ENCODE results near the gene RNF207. TPM values are rescaled to one million over a fixed set of nuclear protein-coding genes. Genes with fewer than 3 reads are reported as not detected.
A peak's percentile ranks its signal among the peaks of the same experiment; 100 is the strongest.

The RNF207 gene
- total RNA-seq, 4 donors from 2014 or later = 32.9 to 63.5 (median 47.0) TPM

GRCh38 chr1:6223617-6224016 is 17.7 kb downstream of the RNF207 start:
- Histone ChIP-seq H3K27ac (no peak overlapping the region), H3K27me3 (no peaks in the 10 kb centered on the region), H3K36me3 (peaks cover 21 to 32% of the 10 kb centered on the region in 2 donors), H3K4me1 (peaks cover 0 to 7% of the 10 kb centered on the region in 2 donors), H3K4me3 (replicated peaks in 1 of 3) (no peak overlapping the region), H3K9me3 (no peaks in the 10 kb centered on the region)
- no peak for TF ChIP-seq POLR2A (IDR thresholded peaks at IDR 0.05)
- TF ChIP-seq CTCF (IDR thresholded peaks at IDR 0.05) = no peak
- intact Hi-C loops (cut with DNase I) = no loop called here
- no peak for DNase-seq
- 96 to 98% methylated on average over 13 of the region's 13 CpGs for WGBS, 2 donors

- no peak for TF ChIP-seq POLR2A (IDR thresholded peaks at IDR 0.05)
- no peak for TF ChIP-seq CTCF (IDR thresholded peaks at IDR 0.05)
- H3K27ac ChIP-seq = no peak overlapping the region
- intact Hi-C loops (cut with DNase I) = no loop called here
- H3K4me1 ChIP-seq = peaks cover 0 to 4% of the 10 kb centered on the region in 2 donors
- 87 to 90% methylated on average over 15 of the region's 15 CpGs for WGBS, 2 donors
- no peak overlapping the region for H3K4me3 ChIP-seq (replicated peaks in 1 of 3)
- no peaks in the 10 kb centered on the region for H3K9me3 ChIP-seq
- H3K27me3 ChIP-seq = no peaks in the 10 kb centered on the region
- peaks cover 22 to 32% of the 10 kb centered on the region in 2 donors for H3K36me3 ChIP-seq
- no peak for DNase-seq
Observed at GRCh38 chr1:6224718-6225117, 18.8 kb downstream of the RNF207 start.

GRCh38 chr1:6225651-6226050 is 19.7 kb downstream of the RNF207 start:
- intact Hi-C loops (cut with DNase I) = no loop called here
- no peaks in the 10 kb centered on the region for H3K27me3 ChIP-seq

GRCh38 chr1:6233376-6233775 is 27.5 kb downstream of the RNF207 start:
- intact Hi-C loops (cut with DNase I) = no loop called here
- no peaks in the 10 kb centered on the region for H3K9me3 ChIP-seq
- H3K4me3 ChIP-seq (replicated peaks in 1 of 3) = no peak overlapping the region
- peaks cover 22 to 31% of the 10 kb centered on the region in 2 donors for H3K36me3 ChIP-seq
- DNase-seq = no peak
- WGBS, 2 donors = 55 to 77% methylated on average over 1 of the region's 1 CpG
- H3K4me1 ChIP-seq = peaks cover 9 to 11% of the 10 kb centered on the region in 2 donors
- no peak for TF ChIP-seq POLR2A (IDR thresholded peaks at IDR 0.05)
- no peak for TF ChIP-seq CTCF (IDR thresholded peaks at IDR 0.05)
- H3K27me3 ChIP-seq = no peaks in the 10 kb centered on the region
- H3K27ac ChIP-seq = no peak overlapping the region

More at GRCh38 chr1:6225651-6226050, 19.7 kb downstream of the RNF207 start:
- peaks cover 31 to 38% of the 10 kb centered on the region in 2 donors for H3K36me3 ChIP-seq
- DNase-seq = no peak
- no peak overlapping the region for H3K27ac ChIP-seq
- H3K4me3 ChIP-seq (replicated peaks in 1 of 3) = no peak overlapping the region
- no peak for TF ChIP-seq CTCF (IDR thresholded peaks at IDR 0.05)
- TF ChIP-seq POLR2A (IDR thresholded peaks at IDR 0.05) = no peak
- no peaks in the 10 kb centered on the region for H3K9me3 ChIP-seq
- peaks cover 0 to 4% of the 10 kb centered on the region in 2 donors for H3K4me1 ChIP-seq
- WGBS, 2 donors = 94 to 97% methylated on average over 8 of the region's 8 CpGs

- no peak overlapping the region for H3K27ac ChIP-seq
- TF ChIP-seq POLR2A (IDR thresholded peaks at IDR 0.05) = no peak
- intact Hi-C loops (cut with DNase I) = no loop called here
Observed at GRCh38 chr1:6234502-6235295, 28.8 kb downstream of the RNF207 start.

More at GRCh38 chr1:6234502-6235295, 28.8 kb downstream of the RNF207 start:
- peak overlapping the region; percentile 60 to 93 (median 72) for H3K4me3 ChIP-seq (replicated peaks in 1 of 3)
- WGBS, 2 donors = 57 to 60% methylated on average over 20 of the region's 20 CpGs
- no peaks in the 10 kb centered on the region for H3K9me3 ChIP-seq
- H3K36me3 ChIP-seq = peaks cover 20 to 31% of the 10 kb centered on the region in 2 donors
- H3K27me3 ChIP-seq = no peaks in the 10 kb centered on the region
- H3K4me1 ChIP-seq = peaks cover 9 to 11% of the 10 kb centered on the region in 2 donors
- DNase-seq = no peak

Measured in thyroid gland (tissue), 4 donors.